ENCODE data around the gene FOXN3. TPM values are rescaled to one million over a fixed set of nuclear protein-coding genes. Genes with fewer than 3 reads are reported as not detected.

FOXN3 gene
- total RNA-seq, 6 experiments from 2014 or later: 31.9 to 43.4 (median 37.9) TPM

DNA sequence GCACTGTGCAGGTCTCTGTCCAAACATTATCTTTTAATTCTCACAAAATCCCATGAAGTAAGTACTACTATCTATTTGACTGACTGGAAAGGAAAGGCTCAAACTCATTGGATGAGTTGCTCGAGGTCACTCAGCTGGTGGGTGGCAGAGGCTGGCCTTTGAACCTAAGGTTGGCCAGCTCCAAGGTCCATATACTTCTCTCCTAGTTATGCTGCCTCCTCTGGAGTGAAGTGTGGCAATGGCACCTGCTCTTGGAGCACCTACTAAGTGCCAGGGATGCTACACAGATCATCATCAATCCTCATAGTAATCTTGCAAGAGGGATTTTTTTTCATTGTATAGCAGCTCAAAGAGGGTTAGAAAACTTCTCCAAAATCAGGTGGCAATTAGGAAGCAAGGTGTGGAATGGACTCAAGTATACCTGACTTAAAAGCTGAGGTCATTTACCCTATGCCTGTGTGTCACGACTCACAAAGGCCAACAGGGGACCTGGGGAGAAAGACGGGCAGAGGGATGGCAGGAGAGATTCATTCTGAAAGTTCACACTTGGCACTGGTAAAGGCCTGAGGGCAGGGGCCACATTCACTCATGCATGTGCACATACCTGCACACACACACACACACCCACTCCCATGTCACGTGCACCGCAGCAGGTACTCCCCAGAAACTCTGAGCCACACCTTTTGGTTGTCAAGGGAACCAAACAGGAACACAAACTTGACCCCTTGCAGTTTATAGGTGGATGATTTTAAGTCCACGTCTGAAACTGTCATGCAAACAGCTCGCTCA is 146.4 kb downstream of the FOXN3 start:
- H3K27ac Mint-ChIP-seq: no peak overlapping the region
- TF ChIP-seq, protein P1, sequence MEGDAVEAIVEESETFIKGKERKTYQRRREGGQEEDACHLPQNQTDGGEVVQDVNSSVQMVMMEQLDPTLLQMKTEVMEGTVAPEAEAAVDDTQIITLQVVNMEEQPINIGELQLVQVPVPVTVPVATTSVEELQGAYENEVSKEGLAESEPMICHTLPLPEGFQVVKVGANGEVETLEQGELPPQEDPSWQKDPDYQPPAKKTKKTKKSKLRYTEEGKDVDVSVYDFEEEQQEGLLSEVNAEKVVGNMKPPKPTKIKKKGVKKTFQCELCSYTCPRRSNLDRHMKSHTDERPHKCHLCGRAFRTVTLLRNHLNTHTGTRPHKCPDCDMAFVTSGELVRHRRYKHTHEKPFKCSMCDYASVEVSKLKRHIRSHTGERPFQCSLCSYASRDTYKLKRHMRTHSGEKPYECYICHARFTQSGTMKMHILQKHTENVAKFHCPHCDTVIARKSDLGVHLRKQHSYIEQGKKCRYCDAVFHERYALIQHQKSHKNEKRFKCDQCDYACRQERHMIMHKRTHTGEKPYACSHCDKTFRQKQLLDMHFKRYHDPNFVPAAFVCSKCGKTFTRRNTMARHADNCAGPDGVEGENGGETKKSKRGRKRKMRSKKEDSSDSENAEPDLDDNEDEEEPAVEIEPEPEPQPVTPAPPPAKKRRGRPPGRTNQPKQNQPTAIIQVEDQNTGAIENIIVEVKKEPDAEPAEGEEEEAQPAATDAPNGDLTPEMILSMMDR (IDR thresholded peaks at IDR 0.05): no peak
- DNase-seq: no peak
- H3K4me1 Mint-ChIP-seq (ENCODE audit: low read depth): peaks cover 17% of the 10 kb centered on the region
- no peaks in the 10 kb centered on the region for H3K9me3 Mint-ChIP-seq
- no peaks in the 10 kb centered on the region for H3K36me3 Mint-ChIP-seq (ENCODE audit: low read depth)
- H3K4me3 Mint-ChIP-seq: no peak overlapping the region
- H3K27me3 Mint-ChIP-seq (ENCODE audit: insufficient read depth): no peaks in the 10 kb centered on the region; the same call in 1 of the 2 replicates

DNA sequence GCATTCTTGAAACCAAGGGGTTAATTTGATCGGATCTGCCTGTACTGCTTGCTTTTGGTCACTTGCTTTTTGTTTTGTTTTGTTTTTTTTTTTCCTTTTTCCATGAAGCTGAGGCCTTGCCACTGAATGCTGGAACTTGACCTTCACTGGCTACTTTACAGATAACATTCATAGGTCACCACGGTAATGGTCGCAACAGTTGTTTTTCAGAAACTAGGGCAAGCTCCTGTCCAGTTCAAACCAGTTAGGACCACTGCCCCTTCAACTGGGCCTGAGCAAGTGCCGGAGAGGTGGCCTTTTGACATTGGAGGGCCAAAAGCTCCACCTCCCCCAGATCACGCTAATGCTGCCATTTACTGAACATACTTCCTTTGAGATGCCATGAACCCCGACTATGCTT is 147.6 kb downstream of the FOXN3 start:
- H3K36me3 Mint-ChIP-seq (ENCODE audit: low read depth): no peaks in the 10 kb centered on the region
- no peak for DNase-seq
- H3K9me3 Mint-ChIP-seq: no peaks in the 10 kb centered on the region
- TF ChIP-seq, protein P1 (IDR thresholded peaks at IDR 0.05): no peak
- no peak overlapping the region for H3K27ac Mint-ChIP-seq
- H3K4me1 Mint-ChIP-seq (ENCODE audit: low read depth): peaks cover 17% of the 10 kb centered on the region
- H3K4me3 Mint-ChIP-seq: no peak overlapping the region
- H3K27me3 Mint-ChIP-seq (ENCODE audit: insufficient read depth): no peaks in the 10 kb centered on the region; the same call in 1 of the 2 replicates

DNA sequence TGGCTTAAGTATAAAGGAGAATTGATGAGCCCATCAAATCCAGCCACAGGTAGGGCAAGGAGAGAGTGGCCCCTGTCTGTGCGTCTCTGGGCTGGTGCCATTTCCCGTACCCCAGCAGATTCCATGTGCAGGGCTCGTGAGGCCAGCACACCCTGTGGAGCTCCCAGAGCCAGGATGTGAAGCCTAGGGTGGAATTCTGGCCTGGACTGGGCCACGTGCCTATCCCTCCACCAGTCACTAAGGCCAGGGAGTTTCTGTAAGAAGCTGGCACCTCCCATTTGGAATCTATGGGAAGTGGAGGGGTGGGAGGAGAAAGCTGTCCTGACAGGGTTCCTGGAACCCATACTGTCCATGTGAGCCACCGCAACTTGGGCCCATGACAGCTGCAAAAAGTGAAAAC is 148.5 kb downstream of the FOXN3 start:
- peaks cover 17% of the 10 kb centered on the region for H3K4me1 Mint-ChIP-seq (ENCODE audit: low read depth)
- H3K4me3 Mint-ChIP-seq: no peak overlapping the region
- H3K27me3 Mint-ChIP-seq (ENCODE audit: insufficient read depth): no peaks in the 10 kb centered on the region; the same call in 1 of the 2 replicates
- H3K36me3 Mint-ChIP-seq (ENCODE audit: low read depth): no peaks in the 10 kb centered on the region
- TF ChIP-seq, protein P1 (IDR thresholded peaks at IDR 0.05): no peak
- H3K27ac Mint-ChIP-seq: no peak overlapping the region
- H3K9me3 Mint-ChIP-seq: no peaks in the 10 kb centered on the region
- DNase-seq: no peak

DNA sequence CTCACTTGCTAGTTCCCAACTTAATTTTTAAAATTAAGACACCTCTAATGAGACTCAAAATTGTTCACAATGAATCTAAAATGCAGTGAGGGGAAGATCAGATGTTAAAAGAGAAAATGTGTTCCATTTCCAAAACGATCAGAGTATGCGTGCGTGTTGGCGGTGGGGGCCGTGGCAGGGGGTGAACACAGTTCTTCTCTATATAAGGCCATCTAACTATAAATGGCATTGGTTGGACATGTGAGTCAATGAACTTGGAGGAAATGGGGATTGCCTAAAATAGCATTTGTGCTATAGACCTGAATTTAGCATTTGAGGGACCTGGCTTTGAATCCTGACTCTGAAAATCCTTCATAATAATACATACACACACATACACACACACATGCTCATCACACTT is 149.4 kb downstream of the FOXN3 start:
- Mint-ChIP-seq H3K27ac (no peak overlapping the region), H3K4me1 (ENCODE audit: low read depth) (peaks cover 17% of the 10 kb centered on the region), H3K4me3 (no peak overlapping the region), H3K36me3 (ENCODE audit: low read depth) (no peaks in the 10 kb centered on the region), H3K27me3 (ENCODE audit: insufficient read depth) (no peaks in the 10 kb centered on the region; the same call in 1 of the 2 replicates), H3K9me3 (no peaks in the 10 kb centered on the region)
- no peak for DNase-seq
- TF ChIP-seq, protein P1 (IDR thresholded peaks at IDR 0.05): no peak

DNA sequence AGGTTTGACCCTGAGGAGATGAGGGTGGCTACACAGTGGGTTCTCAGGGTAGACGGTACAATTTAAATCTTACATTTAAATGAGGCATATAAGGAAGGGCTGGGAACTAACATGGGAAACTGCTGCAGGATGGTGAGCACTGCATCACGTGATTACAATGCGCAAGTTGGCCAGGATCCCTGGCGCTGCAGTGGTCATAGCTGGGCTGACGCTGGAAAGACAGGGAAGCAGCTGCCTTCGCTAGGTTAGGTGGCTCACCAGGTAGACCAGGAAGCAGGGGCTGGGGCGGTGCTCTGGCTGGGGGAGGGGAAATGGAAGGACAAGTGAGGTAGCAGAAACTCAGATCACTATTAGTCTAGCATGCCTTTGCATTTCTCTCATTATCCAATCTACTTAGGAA is 149.9 kb downstream of the FOXN3 start:
- Mint-ChIP-seq H3K9me3 (no peaks in the 10 kb centered on the region), H3K27me3 (ENCODE audit: insufficient read depth) (no peaks in the 10 kb centered on the region; the same call in 1 of the 2 replicates), H3K4me1 (ENCODE audit: low read depth) (peaks cover 17% of the 10 kb centered on the region), H3K27ac (peak overlapping the region; percentile 3; the same call in 1 of the 2 replicates), H3K36me3 (ENCODE audit: low read depth) (no peaks in the 10 kb centered on the region), H3K4me3 (no peak overlapping the region)
- no peak for DNase-seq
- TF ChIP-seq, protein P1 (IDR thresholded peaks at IDR 0.05): no peak

Data from HFFc6 (cell line).